A673 (cell line): ENCODE data around the gene CADPS2. TPM values are rescaled to one million over a fixed set of nuclear protein-coding genes. Genes with fewer than 3 reads are reported as not detected.

Source experiments
- BruUV-seq: library from RNA; stranded (reverse); fragments of 400-500 nt; replicated peaks from 2 replicates; lab custom pipeline; 2021; lab: Mats Ljungman, UMichigan
- CTCF ChIA-PET: fragments of 300-600 bp; sonication (Branson Sonifier 250); formaldehyde crosslinking; loops from one replicate; lab custom pipeline; 2022; ENCODE audit warnings: antibody characterized with exemption; lab: Charles Lee
- POLR2A ChIA-PET: fragments of 300-600 bp; sonication (Branson Sonifier 250); formaldehyde crosslinking; loops from one replicate; lab custom pipeline; 2022; ENCODE audit warnings: antibody characterized with exemption; ENCODE audit not compliant: low non-redundant PET; lab: Charles Lee
- DNase-seq: peaks from one replicate; pipeline ENCODE4 v3.0.0-alpha.2; 2015; ENCODE audit warnings: low spot score
- H3K27ac ChIP-seq: fragments of 200-600 bp; sonication (generic); 2 replicates; pipeline ENCODE4 v1.5.1; 2016; ENCODE audit warnings: mixed run types, low read depth, mild to moderate bottlenecking, mixed read lengths, antibody characterized with exemption, low read length; ENCODE audit not compliant: poor library complexity, severe bottlenecking
- H3K27me3 ChIP-seq: fragments of 200-600 bp; sonication (generic); replicated peaks from 2 replicates; pipeline ENCODE4 v1.6.1; 2017; ENCODE audit warnings: mixed run types, low read depth, mild to moderate bottlenecking, mixed read lengths, antibody characterized with exemption, low read length; ENCODE audit not compliant: insufficient read depth, poor library complexity
- H3K36me3 ChIP-seq: fragments of 200-600 bp; sonication (generic); 2 replicates; pipeline ENCODE4 v1.6.1; 2016; ENCODE audit warnings: mixed run types, mild to moderate bottlenecking, mixed read lengths, antibody characterized with exemption, low read length; ENCODE audit not compliant: insufficient read depth, poor library complexity, severe bottlenecking
- H3K4me1 ChIP-seq: fragments of 200-600 bp; sonication (generic); 2 replicates; pipeline ENCODE4 v1.6.1; 2017; ENCODE audit warnings: mixed run types, mild to moderate bottlenecking, mixed read lengths, antibody characterized with exemption, low read length; ENCODE audit not compliant: insufficient read depth, poor library complexity, severe bottlenecking
- H3K4me3 ChIP-seq: fragments of 200-600 bp; sonication (generic); 2 replicates; pipeline ENCODE4 v1.5.1; 2016; ENCODE audit warnings: low read depth, mixed run types, mild to moderate bottlenecking, mixed read lengths, low read length; ENCODE audit not compliant: poor library complexity, severe bottlenecking
- H3K9me3 ChIP-seq: fragments of 200-600 bp; sonication (generic); 2 replicates; pipeline ENCODE4 v1.6.1; 2016; ENCODE audit warnings: mixed run types, low read depth, mild to moderate bottlenecking, mixed read lengths, antibody characterized with exemption, low read length; ENCODE audit not compliant: poor library complexity, severe bottlenecking
- CTCF ChIP-seq: fragments of 300-800, 200-600 bp; sonication (generic); conservative IDR thresholded peaks from 2 replicates; pipeline ENCODE4 v1.5.1; 2017; ENCODE audit warnings: low read depth, mild to moderate bottlenecking, antibody characterized with exemption, low read length, moderate library complexity, mixed read lengths
- EZH2 ChIP-seq: fragments of 200-600 bp; sonication (generic); IDR thresholded peaks from 2 replicates; pipeline ENCODE4 v1.6.1; 2017; ENCODE audit warnings: borderline replicate concordance, low read depth, mild to moderate bottlenecking, mixed read lengths, antibody characterized with exemption, low read length; ENCODE audit not compliant: poor library complexity, severe bottlenecking
- intact Hi-C: fragments of 100-400 bp; cut with micrococcal nuclease; formaldehyde crosslinking; loops from one replicate; pipeline ENCODE4 v1.10.0; 2022; ENCODE audit not compliant: unreplicated experiment
- total RNA-seq: library from RNA; stranded (reverse); gene quantifications from 2 replicates; pipeline ENCODE4 v1.2.3, GENCODE V29; 2021

The CADPS2 gene
- total RNA-seq, 1 experiment from 2014 or later, result 81.3 TPM

- Histone ChIP-seq H3K4me1 (peaks cover 6% of the 10 kb centered on the region), H3K9me3 (no peaks in the 10 kb centered on the region), H3K36me3 (no peaks in the 10 kb centered on the region), H3K4me3 (no peak overlapping the region), H3K27me3 (no peaks in the 10 kb centered on the region), H3K27ac (no peak overlapping the region)
- intact Hi-C loops, result no loop called here
- BruUV-seq, result no TSS peak
- ChIA-PET POLR2A (no interaction called here), CTCF (no interaction called here)
- no peak for TF ChIP-seq CTCF
- no peak for TF ChIP-seq EZH2
- no peak for DNase-seq
These were observed 213.7 kb downstream of the CADPS2 start for GRCh38 chr7:122672536-122672935.

GRCh38 chr7:122663733-122664132 is 222.5 kb downstream of the CADPS2 start:
- POLR2A ChIA-PET, result no interaction called here
- H3K27ac ChIP-seq, result no peak overlapping the region
- no TSS peak for BruUV-seq
- no peaks in the 10 kb centered on the region for H3K27me3 ChIP-seq
- H3K36me3 ChIP-seq, result no peaks in the 10 kb centered on the region
- no peaks in the 10 kb centered on the region for H3K9me3 ChIP-seq
- no peak for DNase-seq
- TF ChIP-seq EZH2 (no peak), CTCF (no peak)
- CTCF ChIA-PET, result no interaction called here
- no peaks in the 10 kb centered on the region for H3K4me1 ChIP-seq
- intact Hi-C loops, result no loop called here
- no peak overlapping the region for H3K4me3 ChIP-seq

GRCh38 chr7:122658856-122659255 is 227.4 kb downstream of the CADPS2 start:
- DNase-seq, result no peak
- POLR2A ChIA-PET, result no interaction called here
- H3K4me3 ChIP-seq, result no peak overlapping the region
- CTCF ChIA-PET, result no interaction called here
- H3K4me1 ChIP-seq, result no peaks in the 10 kb centered on the region
- TF ChIP-seq CTCF, result no peak
- no peak for TF ChIP-seq EZH2
- H3K27me3 ChIP-seq, result no peaks in the 10 kb centered on the region
- no peaks in the 10 kb centered on the region for H3K9me3 ChIP-seq
- no TSS peak for BruUV-seq
- no peaks in the 10 kb centered on the region for H3K36me3 ChIP-seq
- intact Hi-C loops, result no loop called here
- no peak overlapping the region for H3K27ac ChIP-seq
